Gastrocnemius medialis (tissue), 4 donors: Measurements from ENCODE around the gene CCDC9B. TPM values are rescaled to one million over a fixed set of nuclear protein-coding genes. Genes with fewer than 3 reads are reported as not detected.
A peak's percentile ranks its signal among the peaks of the same experiment; 100 is the strongest.

ENCODE experiments used
- ATAC-seq, 2 donors: fragments of 150-250 bp; one replicate each; pipeline ENCODE4 v1.9.1; 2016
- DNase-seq, 2 donors: peaks; one replicate each; pipeline ENCODE4 v3.0.0-alpha.2; 2019
- H3K27ac ChIP-seq, 4 donors: fragments of 200-600 bp; sonication (generic); 1 replicate in 1 of 4; 2 replicates in 3 of 4; pipeline ENCODE4 v1.5.1; 2016 to 2018; ENCODE audit warnings: mild to moderate bottlenecking in 2 of 4, moderate library complexity in 1 of 4
- H3K27me3 ChIP-seq, 3 donors: fragments of 200-600 bp; sonication (generic) in 2 of 3; 1 replicate in 1 of 3; 2 replicates in 2 of 3; pipeline versions ENCODE4 v1.5.1 to v1.6.0; 2016 to 2019; ENCODE audit warnings: mild to moderate bottlenecking in 1 of 3, moderate library complexity in 1 of 3
- H3K36me3 ChIP-seq, 2 donors: fragments of 200-600 bp; sonication (generic) in 1 of 2; one replicate each; pipeline ENCODE4 v1.5.1; 2017 to 2018
- H3K4me1 ChIP-seq, 2 donors: fragments of 200-600 bp; sonication (generic) in 1 of 2; one replicate each; pipeline ENCODE4 v1.5.1; 2016 to 2017; ENCODE audit warnings: mild to moderate bottlenecking in 2 of 2
- H3K4me3 ChIP-seq, 4 donors: fragments of 200-600 bp; sonication (generic) in 3 of 4; 1 replicate in 1 of 4; 2 replicates in 3 of 4; pipeline ENCODE4 v1.5.1; 2016 to 2019; ENCODE audit warnings: mild to moderate bottlenecking in 2 of 4
- H3K9me3 ChIP-seq, 3 donors: fragments of 200-600 bp; sonication (generic) in 2 of 3; 1 replicate in 1 of 3; 2 replicates in 2 of 3; pipeline ENCODE4 v1.5.1; 2016 to 2019
- CTCF ChIP-seq, 5 experiments: fragments of 450-650 bp in 3 of 5; fragments of 200-600 bp in 2 of 5; sonication (generic) in 2 of 5; IDR thresholded peaks in 4 of 5; conservative IDR thresholded peaks in 1 of 5; 1 replicate in 4 of 5; 2 replicates in 1 of 5; pipeline ENCODE4 v1.5.1; 2016 to 2019; ENCODE audit warnings: antibody characterized with exemption in 5 of 5, mild to moderate bottlenecking in 3 of 5, moderate library complexity in 3 of 5
- POLR2A ChIP-seq, 2 donors: fragments of 450-650 bp; IDR thresholded peaks; one replicate each; pipeline ENCODE4 v1.6.1; 2017; ENCODE audit warnings: antibody characterized with exemption in 2 of 2, mild to moderate bottlenecking in 2 of 2, moderate library complexity in 2 of 2
- in situ Hi-C, 4 donors: fragments of 200-750 bp; cut with MboI; loops; one replicate each; pipeline versions ENCODE4 v1.15.0 to v1.8.0; 2017; ENCODE audit warnings: low sequenced_read_pairs in 4 of 4
- intact Hi-C: fragments of 100-400 bp; cut with DNase I; formaldehyde crosslinking; loops from one replicate; pipeline ENCODE4 v1.15.1; 2023; ENCODE audit warnings: low total_unique reads
- total RNA-seq, 4 donors: library from RNA; depleted of rRNA; stranded (reverse); fragments of >200 nt; gene quantifications; one replicate each; pipeline versions ENCODE4 v1.1.0 to v1.2.3, GENCODE V29; 2016

Gene CCDC9B
- total RNA-seq, 4 donors from 2014 or later = 14.4 to 55.1 (median 20.5) TPM

GRCh38 chr15:40382580-40383456, 42.1 kb upstream of the CCDC9B start, which contains the start of gene KNSTRN:
Gene KNSTRN, plus strand, starts transcription at chr15:40382721. Its CDS starts 115 bp downstream, at chr15:40382836.
- Histone ChIP-seq H3K36me3 (peaks cover 0 to 14% of the 10 kb centered on the region in 2 donors), H3K9me3 (no peaks in the 10 kb centered on the region), H3K27me3 (no peaks in the 10 kb centered on the region), H3K4me1 (peaks cover 11 to 20% of the 10 kb centered on the region in 2 donors), H3K27ac (peak within 1 kb of the TSS; percentile 62 to 76 (median 74)), H3K4me3 (peak within 1 kb of the TSS; percentile 75 to 94 (median 80))
- intact Hi-C loops = loop anchor here (5.0 kb wide), 2 partner anchors 41 to 1931 kb away; partner anchors contain the start of genes CCDC9B and FAM98B
- ATAC-seq = peak; percentile 87 to 88
- DNase-seq = peak; percentile 88 to 91
- in situ Hi-C loops = no loop called here
- TF ChIP-seq CTCF (IDR thresholded peaks at IDR 0.05 in 4 of 5, conservative IDR thresholded peaks at IDR 0.05 in 1 of 5) (no peak), POLR2A (IDR thresholded peaks at IDR 0.05) (peak; percentile 29 to 39)

- peaks cover 11 to 20% of the 10 kb centered on the region in 2 donors for H3K4me1 ChIP-seq
- intact Hi-C loops (loop anchor here (5.0 kb wide), 2 partner anchors 40 to 1930 kb away; partner anchors contain the start of genes CCDC9B and FAM98B), in situ Hi-C loops (no loop called here)
- no peak for TF ChIP-seq POLR2A (IDR thresholded peaks at IDR 0.05)
- TF ChIP-seq CTCF (IDR thresholded peaks at IDR 0.05 in 4 of 5, conservative IDR thresholded peaks at IDR 0.05 in 1 of 5) = no peak
- H3K27me3 ChIP-seq = no peaks in the 10 kb centered on the region
- ATAC-seq (no peak), DNase-seq (no peak)
- peaks cover 0 to 6% of the 10 kb centered on the region in 2 donors for H3K36me3 ChIP-seq
- peak overlapping the region in 3 of 4 donors; percentile 37 to 94 (median 75) for H3K4me3 ChIP-seq
- H3K27ac ChIP-seq = peak overlapping the region; percentile 62 to 76 (median 74)
- H3K9me3 ChIP-seq = no peaks in the 10 kb centered on the region
Measured at GRCh38 chr15:40381818-40382529, 41.2 kb upstream of the CCDC9B start.

GRCh38 chr15:40380636-40381035, 39.9 kb upstream of the CCDC9B start:
- H3K4me1 ChIP-seq = peaks cover 11 to 20% of the 10 kb centered on the region in 2 donors
- no peak overlapping the region for H3K4me3 ChIP-seq
- no peak for TF ChIP-seq CTCF (IDR thresholded peaks at IDR 0.05 in 4 of 5, conservative IDR thresholded peaks at IDR 0.05 in 1 of 5)
- TF ChIP-seq POLR2A (IDR thresholded peaks at IDR 0.05) = no peak
- intact Hi-C loops = loop anchor here (1.0 to 5.0 kb wide), 3 partner anchors 25 to 1928 kb away; partner anchors contain the start of genes CCDC9B, FAM98B and IVD
- H3K27ac ChIP-seq = peak overlapping the region; percentile 68 to 82 (median 75)
- H3K27me3 ChIP-seq = no peaks in the 10 kb centered on the region
- H3K9me3 ChIP-seq = no peaks in the 10 kb centered on the region
- no peak for ATAC-seq
- H3K36me3 ChIP-seq = no peaks in the 10 kb centered on the region
- in situ Hi-C loops = no loop called here
- DNase-seq = no peak

- no peaks in the 10 kb centered on the region for H3K27me3 ChIP-seq
- TF ChIP-seq CTCF (IDR thresholded peaks at IDR 0.05 in 4 of 5, conservative IDR thresholded peaks at IDR 0.05 in 1 of 5) = no peak
- no peak for TF ChIP-seq POLR2A (IDR thresholded peaks at IDR 0.05)
- DNase-seq = peak; percentile 88 to 96
- in situ Hi-C loops (no loop called here), intact Hi-C loops (loop anchor here (1.0 to 5.0 kb wide), 3 partner anchors 25 to 1928 kb away; partner anchors contain the start of genes CCDC9B, FAM98B and IVD)
- H3K4me3 ChIP-seq = no peak overlapping the region
- peak overlapping the region; percentile 68 to 82 (median 75) for H3K27ac ChIP-seq
- no peaks in the 10 kb centered on the region for H3K36me3 ChIP-seq
- ATAC-seq = peak; percentile 96 to 98
- peaks cover 11 to 20% of the 10 kb centered on the region in 2 donors for H3K4me1 ChIP-seq
- no peaks in the 10 kb centered on the region for H3K9me3 ChIP-seq
Measured at GRCh38 chr15:40379853-40380252, 39.1 kb upstream of the CCDC9B start.
